Erythroblast (primary cell): ENCODE results near the gene BBS10.

Experiments
- GATA1 ChIP-seq: IDR thresholded peaks from 2 replicates; pipeline ENCODE4 v1.6.1; 2011; ENCODE audit warnings: low read depth, mild to moderate bottlenecking, control low read depth, low read length, moderate library complexity
- POLR2A ChIP-seq: IDR thresholded peaks from 2 replicates; pipeline ENCODE4 v1.6.1; 2011; ENCODE audit warnings: mild to moderate bottlenecking, low read length

DNA sequence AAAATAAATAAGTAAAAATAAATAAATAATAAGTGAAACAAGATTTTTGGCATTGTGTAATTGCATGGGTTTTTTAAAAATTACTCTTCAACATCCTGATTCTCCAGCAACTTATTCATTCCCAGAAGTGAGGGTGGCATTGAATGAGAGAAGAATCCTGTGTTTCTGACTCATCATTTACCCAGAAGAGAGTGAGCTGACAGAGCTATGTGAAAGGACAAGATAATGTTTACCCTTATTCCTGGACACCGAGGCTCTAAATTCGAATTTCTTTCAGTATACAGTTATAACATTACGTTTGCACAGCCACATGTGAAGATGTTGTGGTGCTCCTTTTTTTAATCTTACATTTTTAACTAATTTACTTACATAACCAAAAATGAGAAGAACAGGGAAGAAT, 36.4 kb downstream of the BBS10 start:
- TF ChIP-seq POLR2A (no peak), GATA1 (no peak)
